Measurements from ENCODE around the gene ASB10.

GRCh38 chr7:151209588-151209987, 22.5 kb upstream of the ASB10 start:
- TF ChIP-seq CTCF (IDR thresholded peaks at IDR 0.05; ENCODE audit: borderline replicate concordance, extremely low read depth, low read length, poor library complexity, severe bottlenecking) (no peak), EZH2 (IDR thresholded peaks at IDR 0.05; ENCODE audit: borderline replicate concordance, low read depth, low read length, severe bottlenecking) (no peak)

Measured in DND-41 (cell line).